Keratinocyte (primary cell): ENCODE results near the gene NPDC1. TPM values are rescaled to one million over a fixed set of nuclear protein-coding genes. Genes with fewer than 3 reads are reported as not detected.

ENCODE experiments used
- DNase-seq: peaks from one replicate; pipeline ENCODE4 v3.0.0-alpha.2; 2011; ENCODE audit warnings: low read depth, missing footprints, low spot score
- FAIRE-seq: peaks from 2 replicates; lab custom pipeline; 2011; peaks lifted over from hg19 to GRCh38; lab: Jason Lieb, UNC
- H2AFZ ChIP-seq: 2 replicates; pipeline ENCODE4 v1.6.0; 2012; ENCODE audit warnings: low read length, control low read depth, inconsistent platforms; ENCODE audit not compliant: control insufficient read depth
- H3K27ac ChIP-seq: 2 replicates; pipeline ENCODE4 v1.5.1; 2011; ENCODE audit warnings: low read length; ENCODE audit not compliant: control insufficient read depth, insufficient read depth
- H3K27me3 ChIP-seq: 3 replicates; pipeline ENCODE4 v1.6.0; 2011; ENCODE audit warnings: low read length; ENCODE audit not compliant: control insufficient read depth, insufficient read depth; ENCODE audit errors: extremely low read depth
- H3K36me3 ChIP-seq, 2 experiments: 2 replicates in 1 of 2; 3 replicates in 1 of 2; pipeline ENCODE4 v1.5.1; 2011; ENCODE audit warnings: low read length in 2 of 2, mild to moderate bottlenecking in 1 of 2; ENCODE audit not compliant: control insufficient read depth in 2 of 2, insufficient read depth in 2 of 2; ENCODE audit errors: extremely low read depth in 1 of 2
- H3K4me1 ChIP-seq: 3 replicates; pipeline ENCODE4 v1.5.1; 2011; ENCODE audit warnings: low read length; ENCODE audit not compliant: control insufficient read depth, insufficient read depth; ENCODE audit errors: extremely low read depth
- H3K4me2 ChIP-seq: 3 replicates; pipeline ENCODE4 v1.6.0; 2011; ENCODE audit warnings: low read depth, low read length; ENCODE audit not compliant: control insufficient read depth, insufficient read depth; ENCODE audit errors: extremely low read depth
- H3K4me3 ChIP-seq, 3 experiments: fragments of 200-600 bp in 1 of 3; sonication (generic) in 1 of 3; 2 replicates in 2 of 3; 3 replicates in 1 of 3; pipeline ENCODE4 v1.5.1; 2011 to 2016; ENCODE audit warnings: low read length in 3 of 3, mild to moderate bottlenecking in 3 of 3, control low read depth in 2 of 3, inconsistent platforms in 1 of 3, low read depth in 1 of 3, mixed read lengths in 1 of 3, mixed run types in 1 of 3, moderate library complexity in 1 of 3; ENCODE audit not compliant: control insufficient read depth in 2 of 3, insufficient read depth in 2 of 3; ENCODE audit errors: extremely low read depth in 1 of 3
- H3K79me2 ChIP-seq: 2 replicates; pipeline ENCODE4 v1.6.0; 2012; ENCODE audit warnings: low read length; ENCODE audit not compliant: control insufficient read depth, insufficient read depth
- H3K9ac ChIP-seq: 3 replicates; pipeline ENCODE4 v1.6.0; 2011; ENCODE audit warnings: low read length; ENCODE audit not compliant: control insufficient read depth, insufficient read depth; ENCODE audit errors: extremely low read depth
- H3K9me1 ChIP-seq: 3 replicates; pipeline ENCODE4 v1.6.0; 2011; ENCODE audit warnings: low read length; ENCODE audit not compliant: control insufficient read depth, insufficient read depth; ENCODE audit errors: extremely low read depth
- H3K9me3 ChIP-seq: 2 replicates; pipeline ENCODE4 v1.5.1; 2012; ENCODE audit warnings: low read depth, low read length; ENCODE audit not compliant: control insufficient read depth
- H4K20me1 ChIP-seq: 3 replicates; pipeline ENCODE4 v1.6.0; 2011; ENCODE audit warnings: low read length; ENCODE audit not compliant: control insufficient read depth, insufficient read depth; ENCODE audit errors: extremely low read depth
- CTCF ChIP-seq, 3 experiments: IDR thresholded peaks in 1 of 3; conservative IDR thresholded peaks in 1 of 3; optimal IDR thresholded peaks in 1 of 3; 2 replicates in 2 of 3; 3 replicates in 1 of 3; pipeline versions ENCODE3 to v1.5.1; 2011; ENCODE audit warnings: low read length in 3 of 3, mild to moderate bottlenecking in 3 of 3, moderate library complexity in 2 of 3, control low read depth in 1 of 3, inconsistent platforms in 1 of 3; ENCODE audit not compliant: insufficient read depth in 2 of 3; ENCODE audit errors: extremely low read depth in 1 of 3
- EZH2 ChIP-seq: IDR thresholded peaks from one replicate; pipeline ENCODE4 v1.6.1; 2012; ENCODE audit warnings: inconsistent platforms, mild to moderate bottlenecking, low read length, moderate library complexity
- dilution Hi-C: fragments of 300-500 bp; cut with MboI; formaldehyde crosslinking; loops from one replicate; pipeline ENCODE4 v1.7.0; 2020; ENCODE audit warnings: low sequenced_read_pairs; ENCODE audit not compliant: extremely low pct_ligation_motif_present
- polyA plus RNA-seq, 5 experiments: library from polyadenylated mRNA; depleted of rRNA in 3 of 5; stranded (reverse) in 3 of 5; stranded (forward) in 1 of 5; unstranded in 1 of 5; fragments of >200 nt; gene quantifications; 1 replicate in 1 of 5; 2 replicates in 3 of 5; 3 replicates in 1 of 5; pipeline versions ENCODE4 v1.2.1 to v1.2.3, GENCODE V29; 2011 to 2012; ENCODE audit warnings: missing spikeins in 2 of 5, low read depth in 1 of 5, low replicate concordance in 1 of 5
- small RNA-seq, 3 experiments: library from RNA; depleted of rRNA; stranded (forward); fragments of <200 nt; gene quantifications; one replicate each; pipeline ENCODE3, GENCODE V24; 2012; ENCODE audit warnings: low read depth in 3 of 3, low replicate concordance in 1 of 3; ENCODE audit not compliant: insufficient read length in 3 of 3

The NPDC1 gene
- polyA plus RNA-seq, 1 donor (not counting 4 experiments of a cell fraction or from before 2014, with no cell fraction given): 9.8 TPM

DNA sequence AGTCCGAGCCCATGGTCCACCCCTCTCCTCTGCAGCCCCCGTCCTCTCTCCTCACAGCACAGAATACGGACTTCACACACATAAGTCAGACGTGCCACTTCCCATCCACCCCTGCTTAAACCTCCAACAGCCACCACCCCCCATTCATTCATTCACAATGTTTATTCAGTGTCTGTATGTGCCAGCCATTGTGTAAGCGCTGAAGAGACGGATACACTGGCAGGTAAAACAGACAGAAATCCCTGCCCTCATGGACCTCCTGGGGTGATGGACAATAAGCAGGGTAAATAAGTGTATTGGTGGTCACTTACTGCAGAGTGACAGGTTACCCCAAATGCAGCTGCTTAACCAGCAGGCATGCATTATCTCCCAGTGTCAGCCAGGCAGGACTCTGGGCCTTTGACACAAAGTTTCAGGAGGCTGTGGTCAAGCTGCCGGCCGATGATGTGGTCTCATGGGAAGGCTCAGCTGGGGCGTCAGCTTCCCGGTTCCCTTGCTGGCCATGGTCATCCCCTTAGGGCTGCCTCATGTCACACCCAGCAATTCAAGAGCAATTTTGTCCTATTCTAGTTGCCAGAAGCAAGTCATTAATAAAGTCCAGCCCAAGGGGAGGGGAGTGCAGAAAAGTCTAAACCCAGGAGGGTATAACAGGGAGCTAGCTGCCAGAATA, 55.6 kb downstream of the NPDC1 start:
- dilution Hi-C loops: no loop called here
- TF ChIP-seq EZH2 (no peak), CTCF (optimal IDR thresholded peaks at IDR 0.05 in 1 of 3, IDR thresholded peaks at IDR 0.05 in 1 of 3, conservative IDR thresholded peaks at IDR 0.05 in 1 of 3; ENCODE audit: extremely low read depth in 1 of 3, insufficient read depth in 2 of 3, low read length in 3 of 3) (no peak)
- no peak overlapping the region for H3K27ac ChIP-seq

More for the DNA sequence above, 55.6 kb downstream of the NPDC1 start:
- H3K9me3 ChIP-seq: no peaks in the 10 kb centered on the region
- no peaks in the 10 kb centered on the region for H3K79me2 ChIP-seq
- no peak overlapping the region for H3K4me3 ChIP-seq
- H3K4me2 ChIP-seq: no peak overlapping the region
- no peak overlapping the region for H2AFZ ChIP-seq
- peaks cover 8% of the 10 kb centered on the region for H3K27me3 ChIP-seq
- peaks cover 3% of the 10 kb centered on the region for H4K20me1 ChIP-seq
- DNase-seq (no peak), FAIRE-seq (no peak)
- no peak overlapping the region for H3K9ac ChIP-seq
- H3K36me3 ChIP-seq: peaks cover 0 to 10% of the 10 kb centered on the region in 2 experiments
- peaks cover 25% of the 10 kb centered on the region for H3K4me1 ChIP-seq
- H3K9me1 ChIP-seq: no peaks in the 10 kb centered on the region

Small RNA genes lying within 50 kb of the gene (small RNA-seq; reads per million reads assigned to genes)
- 0 reads per million in 3 experiments for gene RF00153

Other genes with a start within 250 kb of the NPDC1 start
- 0.03 to 0.08 TPM (median 0.06 TPM) in 3 replicates for gene CCDC183, start 249.8 kb downstream of the NPDC1 start, polyA plus RNA-seq
- gene RABL6, start 238.2 kb downstream of the NPDC1 start, polyA plus RNA-seq: 46.3 to 51.1 TPM (median 51.0 TPM) in 3 replicates
- 0.10 to 0.21 TPM (median 0.12 TPM) in 3 replicates for gene AJM1, start 203.7 kb downstream of the NPDC1 start, polyA plus RNA-seq
- gene PHPT1, start 196.8 kb downstream of the NPDC1 start, polyA plus RNA-seq: 68.8 to 113 TPM (median 97.9 TPM) in 3 replicates
- 0.49 to 0.82 TPM (median 0.62 TPM) in 3 replicates for gene MAMDC4, start 193.8 kb downstream of the NPDC1 start, polyA plus RNA-seq
- 329 to 354 TPM (median 343 TPM) in 3 replicates for gene EDF1, start 179.9 kb downstream of the NPDC1 start, polyA plus RNA-seq
- 9.9 to 12.9 TPM (median 10.6 TPM) in 3 replicates for gene TRAF2, start 159.7 kb downstream of the NPDC1 start, polyA plus RNA-seq
- 23.0 to 47.2 TPM (median 34.5 TPM) in 3 replicates for gene FBXW5, start 101.4 kb downstream of the NPDC1 start, polyA plus RNA-seq
- 0.24 to 0.72 TPM (median 0.32 TPM) in 3 replicates for gene C8G, start 100.9 kb downstream of the NPDC1 start, polyA plus RNA-seq
- 0.22 TPM in 1 of 3 replicates, not detected in the others for gene LCN12, start 93.9 kb downstream of the NPDC1 start, polyA plus RNA-seq
- not detected in 3 replicates for gene PTGDS, start 68.7 kb downstream of the NPDC1 start, polyA plus RNA-seq
- gene LCNL1, start 63.2 kb downstream of the NPDC1 start, polyA plus RNA-seq: not detected in 3 replicates
- 11.2 to 14.6 TPM (median 13.6 TPM) in 3 replicates for gene PAXX, start 53.8 kb downstream of the NPDC1 start, polyA plus RNA-seq
- gene CLIC3, start 49.6 kb downstream of the NPDC1 start, polyA plus RNA-seq: 5.5 to 36.0 TPM (median 9.4 TPM) in 3 replicates
- 1.3 to 4.2 TPM (median 1.4 TPM) in 3 replicates for gene ABCA2, start 17.9 kb downstream of the NPDC1 start, polyA plus RNA-seq
- gene FUT7, start 14.1 kb downstream of the NPDC1 start, polyA plus RNA-seq: not detected in 3 replicates
- 0.52 to 1.3 TPM (median 0.65 TPM) in 3 replicates for gene ENTPD2, start 7.9 kb upstream of the NPDC1 start, polyA plus RNA-seq
- gene SAPCD2, start 24.4 kb upstream of the NPDC1 start, polyA plus RNA-seq: 0.90 to 1.6 TPM (median 1.2 TPM) in 3 replicates
- gene UAP1L1, start 31.3 kb upstream of the NPDC1 start, polyA plus RNA-seq: 2.7 to 4.3 TPM (median 4.3 TPM) in 3 replicates
- gene MAN1B1, start 40.8 kb upstream of the NPDC1 start, polyA plus RNA-seq: 31.4 to 48.2 TPM (median 34.3 TPM) in 3 replicates
- gene DPP7, start 68.6 kb upstream of the NPDC1 start, polyA plus RNA-seq: 29.7 to 93.1 TPM (median 35.3 TPM) in 3 replicates
- gene GRIN1, start 93.0 kb upstream of the NPDC1 start, polyA plus RNA-seq: 0.03 to 0.26 TPM (median 0.03 TPM) in 3 replicates
- gene LRRC26, start 123.9 kb upstream of the NPDC1 start, polyA plus RNA-seq: not detected in 3 replicates
- gene TMEM210, start 125.9 kb upstream of the NPDC1 start, polyA plus RNA-seq: not detected in 3 replicates
- gene ANAPC2, start 142.4 kb upstream of the NPDC1 start, polyA plus RNA-seq: 11.9 to 24.0 TPM (median 13.8 TPM) in 3 replicates
- gene SSNA1, start 142.5 kb upstream of the NPDC1 start, polyA plus RNA-seq: 45.3 to 63.2 TPM (median 56.7 TPM) in 3 replicates
- gene TPRN, start 154.6 kb upstream of the NPDC1 start, polyA plus RNA-seq: 1.1 to 2.2 TPM (median 1.6 TPM) in 3 replicates
- 22.3 to 36.7 TPM (median 29.2 TPM) in 3 replicates for gene TMEM203, start 159.5 kb upstream of the NPDC1 start, polyA plus RNA-seq
- gene NDOR1, start 159.5 kb upstream of the NPDC1 start, polyA plus RNA-seq: 3.9 to 6.0 TPM (median 5.5 TPM) in 3 replicates
- gene RNF208, start 176.1 kb upstream of the NPDC1 start, polyA plus RNA-seq: 0.15 to 0.19 TPM in 2 of 3 replicates, not detected in the other
- 0.80 to 1.8 TPM (median 1.2 TPM) in 3 replicates for gene CYSRT1, start 179.0 kb upstream of the NPDC1 start, polyA plus RNA-seq
- gene RNF224, start 181.3 kb upstream of the NPDC1 start, polyA plus RNA-seq: not detected in 3 replicates
- gene SLC34A3, start 184.7 kb upstream of the NPDC1 start, polyA plus RNA-seq: 0.03 TPM in 1 of 3 replicates, not detected in the others
- gene TUBB4B, start 195.1 kb upstream of the NPDC1 start, polyA plus RNA-seq: 390 to 693 TPM (median 440 TPM) in 3 replicates
- gene STPG3, start 205.1 kb upstream of the NPDC1 start, polyA plus RNA-seq: not detected in 3 replicates
- 25.1 to 40.2 TPM (median 35.0 TPM) in 3 replicates for gene NELFB, start 209.2 kb upstream of the NPDC1 start, polyA plus RNA-seq
- gene TOR4A, start 231.5 kb upstream of the NPDC1 start, polyA plus RNA-seq: 5.8 to 9.8 TPM (median 7.8 TPM) in 3 replicates